ENCODE data around the gene LIPI. TPM values are rescaled to one million over a fixed set of nuclear protein-coding genes. Genes with fewer than 3 reads are reported as not detected.

LIPI gene
- total RNA-seq, 1 experiment from 2014 or later: not detected

DNA sequence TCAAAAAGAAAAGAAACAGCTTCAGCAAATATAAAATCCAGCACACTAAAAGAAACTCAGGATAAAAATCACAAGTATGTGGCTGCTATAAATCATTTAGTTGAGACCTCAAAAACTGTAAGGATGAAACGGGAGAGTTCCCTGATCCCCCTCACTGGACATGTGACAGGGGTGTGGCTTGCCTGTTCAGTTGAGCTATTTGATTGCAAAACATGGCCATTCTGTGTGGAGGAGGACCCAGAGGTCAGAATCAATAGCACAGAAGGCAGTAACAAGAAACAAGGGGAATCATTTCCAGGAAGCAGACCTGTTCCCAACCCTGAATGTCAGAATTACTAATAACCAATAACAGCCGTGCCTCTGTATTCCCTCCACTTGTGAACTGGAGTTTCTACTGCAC, 33.1 kb upstream of the LIPI start:
- intact Hi-C loops (cut with micrococcal nuclease; ENCODE audit: unreplicated experiment): no loop called here
- H3K27me3 Mint-ChIP-seq (ENCODE audit: insufficient read depth, unreplicated experiment): peaks cover 3% of the 10 kb centered on the region
- CTCF ChIA-PET: no interaction called here
- no peaks in the 10 kb centered on the region for H3K4me1 ChIP-seq
- H3K9me3 Mint-ChIP-seq (ENCODE audit: unreplicated experiment): peaks cover 21% of the 10 kb centered on the region
- DNase-seq: no peak
- no peaks in the 10 kb centered on the region for H3K27me3 ChIP-seq (replicated peaks; ENCODE audit: control insufficient read depth, insufficient read depth, low read length)
- H3K4me3 ChIP-seq (ENCODE audit: low read depth, low read length): no peak overlapping the region
- POLR2A ChIA-PET: no interaction called here
- no peak overlapping the region for H3K27ac Mint-ChIP-seq (ENCODE audit: unreplicated experiment)
- H3K9me3 ChIP-seq: no peaks in the 10 kb centered on the region; the same call in 1 of the 2 replicates
- TF ChIP-seq, protein P1, sequence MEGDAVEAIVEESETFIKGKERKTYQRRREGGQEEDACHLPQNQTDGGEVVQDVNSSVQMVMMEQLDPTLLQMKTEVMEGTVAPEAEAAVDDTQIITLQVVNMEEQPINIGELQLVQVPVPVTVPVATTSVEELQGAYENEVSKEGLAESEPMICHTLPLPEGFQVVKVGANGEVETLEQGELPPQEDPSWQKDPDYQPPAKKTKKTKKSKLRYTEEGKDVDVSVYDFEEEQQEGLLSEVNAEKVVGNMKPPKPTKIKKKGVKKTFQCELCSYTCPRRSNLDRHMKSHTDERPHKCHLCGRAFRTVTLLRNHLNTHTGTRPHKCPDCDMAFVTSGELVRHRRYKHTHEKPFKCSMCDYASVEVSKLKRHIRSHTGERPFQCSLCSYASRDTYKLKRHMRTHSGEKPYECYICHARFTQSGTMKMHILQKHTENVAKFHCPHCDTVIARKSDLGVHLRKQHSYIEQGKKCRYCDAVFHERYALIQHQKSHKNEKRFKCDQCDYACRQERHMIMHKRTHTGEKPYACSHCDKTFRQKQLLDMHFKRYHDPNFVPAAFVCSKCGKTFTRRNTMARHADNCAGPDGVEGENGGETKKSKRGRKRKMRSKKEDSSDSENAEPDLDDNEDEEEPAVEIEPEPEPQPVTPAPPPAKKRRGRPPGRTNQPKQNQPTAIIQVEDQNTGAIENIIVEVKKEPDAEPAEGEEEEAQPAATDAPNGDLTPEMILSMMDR (IDR thresholded peaks at IDR 0.05; ENCODE audit: insufficient read depth in 1 of 2, low read depth in 1 of 2, low read length in 1 of 2, severe bottlenecking in 1 of 2, unreplicated experiment in 1 of 2): no peak
- H3K36me3 ChIP-seq (ENCODE audit: control insufficient read depth, insufficient read depth, low read length): no peaks in the 10 kb centered on the region
- H3K36me3 Mint-ChIP-seq (ENCODE audit: insufficient read depth, unreplicated experiment): no peaks in the 10 kb centered on the region
- BruUV-seq (replicated peaks): no TSS peak
- H3K4me1 Mint-ChIP-seq (ENCODE audit: low read depth, unreplicated experiment): peaks cover 9% of the 10 kb centered on the region
- H3K4me3 Mint-ChIP-seq (ENCODE audit: unreplicated experiment): no peak overlapping the region

DNA sequence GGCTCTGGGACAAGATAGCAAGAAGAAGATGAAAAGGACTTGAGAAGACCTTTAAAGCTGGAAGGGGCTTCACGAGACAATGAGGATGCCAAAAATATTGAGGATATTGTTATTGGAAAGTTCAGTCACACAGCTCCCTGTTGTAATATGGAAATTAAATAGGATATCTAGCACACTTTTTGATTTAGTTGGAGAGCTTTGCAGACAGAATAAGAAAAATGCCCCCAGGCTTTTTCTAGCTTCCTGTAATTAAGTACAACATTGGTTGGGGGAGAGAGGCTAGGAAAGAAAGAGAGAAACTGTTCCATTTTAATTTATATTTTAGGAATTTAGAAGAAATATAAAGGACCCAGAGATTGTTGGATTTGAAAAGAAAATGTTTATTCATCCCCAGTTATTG, 32.7 kb upstream of the LIPI start:
- no TSS peak for BruUV-seq (replicated peaks)
- peaks cover 21% of the 10 kb centered on the region for H3K9me3 Mint-ChIP-seq (ENCODE audit: unreplicated experiment)
- Histone ChIP-seq H3K4me3 (ENCODE audit: low read depth, low read length) (no peak overlapping the region), H3K9me3 (no peaks in the 10 kb centered on the region; the same call in 1 of the 2 replicates), H3K36me3 (ENCODE audit: control insufficient read depth, insufficient read depth, low read length) (no peaks in the 10 kb centered on the region), H3K27me3 (replicated peaks; ENCODE audit: control insufficient read depth, insufficient read depth, low read length) (no peaks in the 10 kb centered on the region), H3K4me1 (no peaks in the 10 kb centered on the region)
- no peaks in the 10 kb centered on the region for H3K36me3 Mint-ChIP-seq (ENCODE audit: insufficient read depth, unreplicated experiment)
- DNase-seq: no peak
- peaks cover 9% of the 10 kb centered on the region for H3K4me1 Mint-ChIP-seq (ENCODE audit: low read depth, unreplicated experiment)
- POLR2A ChIA-PET: no interaction called here
- no peak overlapping the region for H3K27ac Mint-ChIP-seq (ENCODE audit: unreplicated experiment)
- H3K27me3 Mint-ChIP-seq (ENCODE audit: insufficient read depth, unreplicated experiment): peaks cover 3% of the 10 kb centered on the region
- CTCF ChIA-PET: no interaction called here
- H3K4me3 Mint-ChIP-seq (ENCODE audit: unreplicated experiment): no peak overlapping the region
- intact Hi-C loops (cut with micrococcal nuclease; ENCODE audit: unreplicated experiment): no loop called here
- TF ChIP-seq, protein P1 (IDR thresholded peaks at IDR 0.05; ENCODE audit: insufficient read depth in 1 of 2, low read depth in 1 of 2, low read length in 1 of 2, severe bottlenecking in 1 of 2, unreplicated experiment in 1 of 2): no peak

DNA sequence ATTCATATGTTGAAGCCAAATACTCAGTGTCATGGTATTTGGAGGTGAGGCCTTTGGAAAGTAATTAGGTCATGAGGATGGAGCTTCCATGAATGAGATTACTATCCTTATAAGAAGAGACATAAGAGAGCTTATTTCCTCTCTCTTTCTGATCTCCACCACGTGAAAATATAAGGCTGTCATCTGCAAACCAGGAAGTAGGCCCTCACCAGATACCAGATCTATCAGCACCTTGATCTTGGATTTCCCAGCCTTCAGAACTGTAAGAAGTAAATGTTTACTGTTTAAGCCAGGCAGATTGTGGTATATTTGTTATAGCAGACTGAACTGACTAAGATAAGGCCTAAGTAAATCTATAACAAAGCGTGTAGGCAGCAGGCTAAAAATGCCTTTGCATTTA, 30.5 kb upstream of the LIPI start:
- H3K4me1 ChIP-seq: no peaks in the 10 kb centered on the region
- H3K27me3 ChIP-seq (replicated peaks; ENCODE audit: control insufficient read depth, insufficient read depth, low read length): no peaks in the 10 kb centered on the region
- Mint-ChIP-seq H3K27me3 (ENCODE audit: insufficient read depth, unreplicated experiment) (no peaks in the 10 kb centered on the region), H3K27ac (ENCODE audit: unreplicated experiment) (no peak overlapping the region), H3K4me3 (ENCODE audit: unreplicated experiment) (no peak overlapping the region), H3K36me3 (ENCODE audit: insufficient read depth, unreplicated experiment) (no peaks in the 10 kb centered on the region), H3K4me1 (ENCODE audit: low read depth, unreplicated experiment) (peaks cover 9% of the 10 kb centered on the region), H3K9me3 (ENCODE audit: unreplicated experiment) (peaks cover 11% of the 10 kb centered on the region)
- BruUV-seq (replicated peaks): no TSS peak
- TF ChIP-seq, protein P1 (IDR thresholded peaks at IDR 0.05; ENCODE audit: insufficient read depth in 1 of 2, low read depth in 1 of 2, low read length in 1 of 2, severe bottlenecking in 1 of 2, unreplicated experiment in 1 of 2): no peak
- intact Hi-C loops (cut with micrococcal nuclease; ENCODE audit: unreplicated experiment): no loop called here
- no peaks in the 10 kb centered on the region for H3K36me3 ChIP-seq (ENCODE audit: control insufficient read depth, insufficient read depth, low read length)
- DNase-seq: no peak
- no peaks in the 10 kb centered on the region; the same call in 1 of the 2 replicates for H3K9me3 ChIP-seq
- ChIA-PET CTCF (no interaction called here), POLR2A (no interaction called here)
- no peak overlapping the region for H3K4me3 ChIP-seq (ENCODE audit: low read depth, low read length)
